HCT116 (cell line): Measurements from ENCODE around the gene PRKG1. TPM values are rescaled to one million over a fixed set of nuclear protein-coding genes. Genes with fewer than 3 reads are reported as not detected.

Experiments used
- ATAC-seq: fragments of 200-7000 bp; cut with Tn5 transposase; 2 replicates; pipeline ENCODE4 v1.9.1; 2020; ENCODE audit warnings: mild to moderate bottlenecking, moderate library complexity
- BruUV-seq: library from RNA; stranded (reverse); fragments of 400-500 nt; replicated peaks from 2 replicates; lab custom pipeline; 2021; lab: Mats Ljungman, UMichigan
- CTCF ChIA-PET: fragments of 300-600 bp; sonication (Branson Sonifier 250); formaldehyde crosslinking; loops from one replicate; lab custom pipeline; 2021; ENCODE audit warnings: antibody characterized with exemption; lab: Charles Lee
- POLR2A ChIA-PET: fragments of 300-600, 350-600 bp; sonication (Branson Sonifier 250); formaldehyde crosslinking; loops from one replicate; lab custom pipeline; 2021; ENCODE audit warnings: antibody characterized with exemption; lab: Charles Lee
- RAD21 ChIA-PET, 2 experiments: fragments of 300-600 bp; sonication (Branson Sonifier 250); formaldehyde crosslinking; loops; one replicate each; lab custom pipeline; 2023; ENCODE audit warnings: low total read pairs in 2 of 2; ENCODE audit not compliant: uncharacterized antibody in 2 of 2, unreplicated experiment in 2 of 2, low non-redundant PET in 1 of 2; lab: Charles Lee
- DNase-seq: peaks from one replicate; pipeline ENCODE4 v3.0.0-alpha.2; 2010; ENCODE audit warnings: low read depth, low spot score
- H2AFZ ChIP-seq: fragments of 200-600 bp; shearing (Covaris generic), sonication (generic); 2 replicates; pipeline ENCODE4 v1.6.1; 2017; ENCODE audit warnings: low read depth, mixed run types, mixed read lengths, antibody characterized with exemption, low read length; ENCODE audit not compliant: poor library complexity, severe bottlenecking
- H3K27ac ChIP-seq: 2 replicates; pipeline ENCODE4 v1.5.1; 2012; ENCODE audit warnings: low read depth, low read length
- H3K27me3 ChIP-seq: fragments of 200-600 bp; sonication (generic); 2 replicates; pipeline ENCODE4 v1.6.1; 2016; ENCODE audit warnings: mixed run types, low read length, mixed read lengths; ENCODE audit not compliant: insufficient read depth
- H3K36me3 ChIP-seq, 2 experiments: fragments of 200-500 bp in 1 of 2; fragments of 200-600 bp in 1 of 2; sonication (Bioruptor generic) in 1 of 2; sonication (generic) in 1 of 2; 2 replicates each; pipeline versions ENCODE4 v1.5.1 to v1.6.1; 2014 to 2016; ENCODE audit warnings: low read length in 2 of 2, inconsistent platforms in 1 of 2, mixed read lengths in 1 of 2, mixed run types in 1 of 2; ENCODE audit not compliant: insufficient read depth in 2 of 2, control insufficient read depth in 1 of 2
- H3K4me1 ChIP-seq, 2 experiments: fragments of 200-600 bp in 1 of 2; sonication (generic) in 1 of 2; 2 replicates each; pipeline versions ENCODE4 v1.5.1 to v1.6.1; 2012 to 2017; ENCODE audit warnings: low read length in 2 of 2, inconsistent platforms in 1 of 2, mild to moderate bottlenecking in 1 of 2, mixed read lengths in 1 of 2, mixed run types in 1 of 2, moderate library complexity in 1 of 2; ENCODE audit not compliant: insufficient read depth in 2 of 2, control insufficient read depth in 1 of 2
- H3K4me2 ChIP-seq: fragments of 200-600 bp; sonication (generic); 2 replicates; pipeline ENCODE4 v1.6.1; 2017; ENCODE audit warnings: mixed run types, low read length, mixed read lengths
- H3K4me3 ChIP-seq, 2 experiments: fragments of 200-600 bp in 1 of 2; sonication (generic) in 1 of 2; replicated peaks in 1 of 2; 2 replicates each; pipeline ENCODE4 v1.5.1; 2011 to 2016; ENCODE audit warnings: low read length in 2 of 2, control low read depth in 1 of 2, low read depth in 1 of 2, mild to moderate bottlenecking in 1 of 2, mixed read lengths in 1 of 2, mixed run types in 1 of 2
- H3K79me2 ChIP-seq: fragments of 200-600 bp; sonication (generic); 2 replicates; pipeline ENCODE4 v1.6.1; 2017; ENCODE audit warnings: mild to moderate bottlenecking, mixed run types, low read length, moderate library complexity, mixed read lengths; ENCODE audit not compliant: insufficient read depth
- H3K9ac ChIP-seq: fragments of 200-600 bp; sonication (generic); 2 replicates; pipeline ENCODE4 v1.6.1; 2016; ENCODE audit warnings: low read length, mixed read lengths
- H3K9me2 ChIP-seq: fragments of 200-600 bp; sonication (generic), shearing (Covaris generic); 2 replicates; pipeline ENCODE4 v1.6.1; 2017; ENCODE audit warnings: mixed run types, mild to moderate bottlenecking, moderate library complexity; ENCODE audit not compliant: insufficient read depth
- H3K9me3 ChIP-seq, 2 experiments: fragments of 200-500 bp in 1 of 2; fragments of 200-600 bp in 1 of 2; sonication (Bioruptor generic) in 1 of 2; sonication (generic) in 1 of 2; 2 replicates each; pipeline ENCODE4 v1.6.1; 2014 to 2017; ENCODE audit warnings: low read length in 2 of 2, mixed read lengths in 2 of 2, inconsistent platforms in 1 of 2, low read depth in 1 of 2, mild to moderate bottlenecking in 1 of 2, mixed run types in 1 of 2, moderate library complexity in 1 of 2; ENCODE audit not compliant: control insufficient read depth in 1 of 2, insufficient read depth in 1 of 2
- H4K20me1 ChIP-seq: fragments of 200-600 bp; sonication (generic), shearing (Covaris generic); 2 replicates; pipeline ENCODE4 v1.6.1; 2017; ENCODE audit warnings: mixed run types, mild to moderate bottlenecking, moderate library complexity; ENCODE audit not compliant: insufficient read depth
- CBX3 ChIP-seq: IDR thresholded peaks from 2 replicates; pipeline ENCODE4 v1.6.1; 2012; ENCODE audit warnings: low read depth
- CEBPB ChIP-seq: IDR thresholded peaks from 2 replicates; pipeline ENCODE4 v1.6.1; 2012; ENCODE audit warnings: low read depth
- EGR1 ChIP-seq: IDR thresholded peaks from 2 replicates; pipeline ENCODE4 v1.6.1; 2012; ENCODE audit warnings: low read depth
- ELF1 ChIP-seq: IDR thresholded peaks from 2 replicates; pipeline ENCODE4 v1.6.1; 2012; ENCODE audit warnings: low read depth, borderline replicate concordance
- EZH2 ChIP-seq: fragments of 200-600 bp; sonication (generic); IDR thresholded peaks from 2 replicates; pipeline ENCODE4 v1.6.1; 2017; ENCODE audit warnings: antibody characterized with exemption, mixed run types
- EZH2phosphoT487 ChIP-seq: fragments of 200-600 bp; IDR thresholded peaks from 2 replicates; pipeline ENCODE4 v1.6.1; 2018; ENCODE audit warnings: antibody characterized with exemption, borderline replicate concordance
- JUND ChIP-seq: IDR thresholded peaks from 2 replicates; pipeline ENCODE4 v1.6.1; 2012
- POLR2A ChIP-seq: IDR thresholded peaks from 2 replicates; pipeline ENCODE4 v1.7.0; 2011; ENCODE audit warnings: borderline replicate concordance; ENCODE audit not compliant: insufficient read depth, insufficient read length; ENCODE audit errors: extremely low read depth
- POLR2AphosphoS5 ChIP-seq: IDR thresholded peaks from 2 replicates; pipeline ENCODE4 v1.6.1; 2011; ENCODE audit warnings: mild to moderate bottlenecking, low read depth, low read length, moderate library complexity
- RAD21 ChIP-seq: IDR thresholded peaks from 2 replicates; pipeline ENCODE4 v1.6.1; 2012; ENCODE audit warnings: low read depth, mild to moderate bottlenecking
- SIN3A ChIP-seq: IDR thresholded peaks from 2 replicates; pipeline ENCODE4 v1.6.1; 2012; ENCODE audit warnings: low read depth
- SP1 ChIP-seq: IDR thresholded peaks from 2 replicates; pipeline ENCODE4 v1.6.1; 2012; ENCODE audit warnings: low read depth
- SRF ChIP-seq: IDR thresholded peaks from 2 replicates; pipeline ENCODE4 v1.6.1; 2012; ENCODE audit warnings: low read depth
- YY1 ChIP-seq: IDR thresholded peaks from 2 replicates; pipeline ENCODE4 v1.6.1; 2011; ENCODE audit warnings: low read length, low read depth, moderate library complexity, mild to moderate bottlenecking; ENCODE audit not compliant: insufficient replicate concordance; ENCODE audit errors: extremely low read depth
- ZFX ChIP-seq: fragments of 450-650 bp; IDR thresholded peaks from 2 replicates; pipeline ENCODE4 v1.6.1; 2017
- intact Hi-C: fragments of 100-400 bp; cut with micrococcal nuclease; formaldehyde crosslinking; loops from 2 replicates; pipeline ENCODE4 v1.10.0; 2022
- total RNA-seq: library from RNA; stranded (reverse); gene quantifications from one replicate; pipeline ENCODE4 v1.2.1, GENCODE V29; 2021; ENCODE audit not compliant: unreplicated experiment
- TF ChIP-seq, protein P1 (sequence below): IDR thresholded peaks from 2 replicates; pipeline ENCODE4 v1.6.1; 2012
- TF ChIP-seq, protein P2 (sequence below), 3 experiments: fragments of 200-600 bp in 1 of 3; sonication (generic) in 1 of 3; IDR thresholded peaks in 2 of 3; conservative IDR thresholded peaks in 1 of 3; 2 replicates each; pipeline ENCODE4 v1.5.1; 2012 to 2017; ENCODE audit warnings: low read depth in 2 of 3, low read length in 2 of 3, antibody characterized with exemption in 1 of 3, borderline replicate concordance in 1 of 3, control low read depth in 1 of 3, mild to moderate bottlenecking in 1 of 3, mixed read lengths in 1 of 3, mixed run types in 1 of 3, moderate library complexity in 1 of 3; ENCODE audit not compliant: insufficient read depth in 1 of 3
- TF ChIP-seq, protein P3 (sequence below): IDR thresholded peaks from 2 replicates; pipeline ENCODE4 v1.6.1; 2012
- TF ChIP-seq, protein P4 (sequence below): IDR thresholded peaks from 2 replicates; pipeline ENCODE4 v1.6.1; 2012; ENCODE audit warnings: low read depth
- TF ChIP-seq, protein P5 (sequence below): IDR thresholded peaks from 2 replicates; pipeline ENCODE4 v1.6.1; 2011; ENCODE audit warnings: mild to moderate bottlenecking, low read length, moderate library complexity; ENCODE audit not compliant: insufficient replicate concordance; ENCODE audit errors: extremely low read depth

PRKG1 gene
- total RNA-seq, 1 experiment from 2014 or later: 1.4 TPM

DNA sequence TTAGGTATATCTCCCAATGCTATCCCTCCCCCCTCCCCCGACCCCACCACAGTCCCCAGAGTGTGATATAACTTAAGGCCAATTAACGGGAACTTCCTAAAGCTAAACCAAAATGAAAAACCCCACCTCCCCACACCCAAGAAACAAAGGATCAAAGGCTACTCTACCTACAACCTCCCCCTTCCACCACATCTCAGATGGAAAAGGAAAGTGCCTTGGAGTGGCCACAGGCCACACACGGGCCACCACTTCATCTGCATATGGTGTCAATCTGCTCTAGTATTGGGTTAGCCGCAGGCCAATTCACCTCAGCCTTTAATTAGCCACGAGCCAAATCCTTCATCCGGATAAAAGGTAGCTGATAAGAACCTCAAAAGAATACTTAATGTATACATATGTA, 605.6 kb downstream of the PRKG1 start:
- BruUV-seq: no TSS peak
- CTCF ChIA-PET: no interaction called here
- H3K9me2 ChIP-seq: no peaks in the 10 kb centered on the region
- H3K27me3 ChIP-seq: peaks cover 29% of the 10 kb centered on the region
- no peak for DNase-seq
- TF ChIP-seq SP1: no peak
- TF ChIP-seq EZH2: no peak
- no peak for TF ChIP-seq CEBPB
- TF ChIP-seq POLR2AphosphoS5: no peak
- TF ChIP-seq, protein P1, sequence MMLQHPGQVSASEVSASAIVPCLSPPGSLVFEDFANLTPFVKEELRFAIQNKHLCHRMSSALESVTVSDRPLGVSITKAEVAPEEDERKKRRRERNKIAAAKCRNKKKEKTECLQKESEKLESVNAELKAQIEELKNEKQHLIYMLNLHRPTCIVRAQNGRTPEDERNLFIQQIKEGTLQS: no peak
- TF ChIP-seq EZH2phosphoT487: no peak
- TF ChIP-seq, protein P2, sequence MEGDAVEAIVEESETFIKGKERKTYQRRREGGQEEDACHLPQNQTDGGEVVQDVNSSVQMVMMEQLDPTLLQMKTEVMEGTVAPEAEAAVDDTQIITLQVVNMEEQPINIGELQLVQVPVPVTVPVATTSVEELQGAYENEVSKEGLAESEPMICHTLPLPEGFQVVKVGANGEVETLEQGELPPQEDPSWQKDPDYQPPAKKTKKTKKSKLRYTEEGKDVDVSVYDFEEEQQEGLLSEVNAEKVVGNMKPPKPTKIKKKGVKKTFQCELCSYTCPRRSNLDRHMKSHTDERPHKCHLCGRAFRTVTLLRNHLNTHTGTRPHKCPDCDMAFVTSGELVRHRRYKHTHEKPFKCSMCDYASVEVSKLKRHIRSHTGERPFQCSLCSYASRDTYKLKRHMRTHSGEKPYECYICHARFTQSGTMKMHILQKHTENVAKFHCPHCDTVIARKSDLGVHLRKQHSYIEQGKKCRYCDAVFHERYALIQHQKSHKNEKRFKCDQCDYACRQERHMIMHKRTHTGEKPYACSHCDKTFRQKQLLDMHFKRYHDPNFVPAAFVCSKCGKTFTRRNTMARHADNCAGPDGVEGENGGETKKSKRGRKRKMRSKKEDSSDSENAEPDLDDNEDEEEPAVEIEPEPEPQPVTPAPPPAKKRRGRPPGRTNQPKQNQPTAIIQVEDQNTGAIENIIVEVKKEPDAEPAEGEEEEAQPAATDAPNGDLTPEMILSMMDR (IDR thresholded peaks at IDR 0.05 in 2 of 3, conservative IDR thresholded peaks at IDR 0.05 in 1 of 3; ENCODE audit: borderline replicate concordance in 1 of 3, insufficient read depth in 1 of 3, low read depth in 2 of 3, low read length in 2 of 3): no peak
- no peak for TF ChIP-seq EGR1
- no peak for TF ChIP-seq YY1
- no peak for TF ChIP-seq SRF
- no peak for TF ChIP-seq RAD21
- no peak for TF ChIP-seq CBX3
- TF ChIP-seq, protein P3, sequence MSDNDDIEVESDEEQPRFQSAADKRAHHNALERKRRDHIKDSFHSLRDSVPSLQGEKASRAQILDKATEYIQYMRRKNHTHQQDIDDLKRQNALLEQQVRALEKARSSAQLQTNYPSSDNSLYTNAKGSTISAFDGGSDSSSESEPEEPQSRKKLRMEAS: no peak
- no peak for TF ChIP-seq POLR2A
- no peak for TF ChIP-seq JUND
- TF ChIP-seq ELF1: no peak
- no peak for TF ChIP-seq ZFX
- TF ChIP-seq, protein P4, sequence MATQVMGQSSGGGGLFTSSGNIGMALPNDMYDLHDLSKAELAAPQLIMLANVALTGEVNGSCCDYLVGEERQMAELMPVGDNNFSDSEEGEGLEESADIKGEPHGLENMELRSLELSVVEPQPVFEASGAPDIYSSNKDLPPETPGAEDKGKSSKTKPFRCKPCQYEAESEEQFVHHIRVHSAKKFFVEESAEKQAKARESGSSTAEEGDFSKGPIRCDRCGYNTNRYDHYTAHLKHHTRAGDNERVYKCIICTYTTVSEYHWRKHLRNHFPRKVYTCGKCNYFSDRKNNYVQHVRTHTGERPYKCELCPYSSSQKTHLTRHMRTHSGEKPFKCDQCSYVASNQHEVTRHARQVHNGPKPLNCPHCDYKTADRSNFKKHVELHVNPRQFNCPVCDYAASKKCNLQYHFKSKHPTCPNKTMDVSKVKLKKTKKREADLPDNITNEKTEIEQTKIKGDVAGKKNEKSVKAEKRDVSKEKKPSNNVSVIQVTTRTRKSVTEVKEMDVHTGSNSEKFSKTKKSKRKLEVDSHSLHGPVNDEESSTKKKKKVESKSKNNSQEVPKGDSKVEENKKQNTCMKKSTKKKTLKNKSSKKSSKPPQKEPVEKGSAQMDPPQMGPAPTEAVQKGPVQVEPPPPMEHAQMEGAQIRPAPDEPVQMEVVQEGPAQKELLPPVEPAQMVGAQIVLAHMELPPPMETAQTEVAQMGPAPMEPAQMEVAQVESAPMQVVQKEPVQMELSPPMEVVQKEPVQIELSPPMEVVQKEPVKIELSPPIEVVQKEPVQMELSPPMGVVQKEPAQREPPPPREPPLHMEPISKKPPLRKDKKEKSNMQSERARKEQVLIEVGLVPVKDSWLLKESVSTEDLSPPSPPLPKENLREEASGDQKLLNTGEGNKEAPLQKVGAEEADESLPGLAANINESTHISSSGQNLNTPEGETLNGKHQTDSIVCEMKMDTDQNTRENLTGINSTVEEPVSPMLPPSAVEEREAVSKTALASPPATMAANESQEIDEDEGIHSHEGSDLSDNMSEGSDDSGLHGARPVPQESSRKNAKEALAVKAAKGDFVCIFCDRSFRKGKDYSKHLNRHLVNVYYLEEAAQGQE: no peak
- TF ChIP-seq, protein P5, sequence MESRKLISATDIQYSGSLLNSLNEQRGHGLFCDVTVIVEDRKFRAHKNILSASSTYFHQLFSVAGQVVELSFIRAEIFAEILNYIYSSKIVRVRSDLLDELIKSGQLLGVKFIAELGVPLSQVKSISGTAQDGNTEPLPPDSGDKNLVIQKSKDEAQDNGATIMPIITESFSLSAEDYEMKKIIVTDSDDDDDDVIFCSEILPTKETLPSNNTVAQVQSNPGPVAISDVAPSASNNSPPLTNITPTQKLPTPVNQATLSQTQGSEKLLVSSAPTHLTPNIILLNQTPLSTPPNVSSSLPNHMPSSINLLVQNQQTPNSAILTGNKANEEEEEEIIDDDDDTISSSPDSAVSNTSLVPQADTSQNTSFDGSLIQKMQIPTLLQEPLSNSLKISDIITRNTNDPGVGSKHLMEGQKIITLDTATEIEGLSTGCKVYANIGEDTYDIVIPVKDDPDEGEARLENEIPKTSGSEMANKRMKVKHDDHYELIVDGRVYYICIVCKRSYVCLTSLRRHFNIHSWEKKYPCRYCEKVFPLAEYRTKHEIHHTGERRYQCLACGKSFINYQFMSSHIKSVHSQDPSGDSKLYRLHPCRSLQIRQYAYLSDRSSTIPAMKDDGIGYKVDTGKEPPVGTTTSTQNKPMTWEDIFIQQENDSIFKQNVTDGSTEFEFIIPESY: no peak
- no peak for TF ChIP-seq SIN3A
- TF ChIP-seq, all 23 proteins: peak for 0
- Histone ChIP-seq H3K4me1 (no peaks in the 10 kb centered on the region), H3K9ac (no peak overlapping the region), H3K36me3 (no peaks in the 10 kb centered on the region), H4K20me1 (no peaks in the 10 kb centered on the region), H3K9me3 (no peaks in the 10 kb centered on the region), H2AFZ (no peak overlapping the region), H3K27ac (no peak overlapping the region), H3K4me2 (no peak overlapping the region), H3K4me3 (no peak overlapping the region), H3K79me2 (no peaks in the 10 kb centered on the region)
- intact Hi-C loops: no loop called here
- POLR2A ChIA-PET: no interaction called here
- ATAC-seq: no peak
- RAD21 ChIA-PET: no interaction called here
